Activated CD4-positive, alpha-beta T cell treated with anti-CD3 and anti-CD28 coated beads for 24 hours (primary cell): ENCODE measurements around the gene SLC51A.
"Not testable (repeated sequence)": the region's sequence is repeated elsewhere in the genome, so short reads cannot be mapped to it uniquely, and the experiment has no call there.

ENCODE experiments used
- DNase-seq, 2 donors: peaks; one replicate each; pipeline ENCODE4 v3.0.0-alpha.2; 2020; ENCODE audit warnings: low read depth in 2 of 2

SLC51A gene

GRCh38 chr3:196216089-196216564 is at the start of gene SLC51A:
TSS of gene SLC51A (plus strand) at chr3:196216534. CDS start at chr3:196216713, 179 bp downstream.
- no peak for DNase-seq

- DNase-seq: no peak
These were observed 49.6 kb upstream of the SLC51A start for GRCh38 chr3:196166741-196167140.

- no peak for DNase-seq
These were observed 47.4 kb upstream of the SLC51A start for GRCh38 chr3:196168808-196169391.

GRCh38 chr3:196169836-196170240 is 46.5 kb upstream of the SLC51A start:
- no peak for DNase-seq

GRCh38 chr3:196170296-196170695 is 46.0 kb upstream of the SLC51A start:
- not testable (repeated sequence) for DNase-seq

- no peak for DNase-seq
These were observed 41.7 kb upstream of the SLC51A start for GRCh38 chr3:196174652-196175051.

- no peak for DNase-seq
These were observed 41.2 kb upstream of the SLC51A start for GRCh38 chr3:196175116-196175625.

GRCh38 chr3:196175722-196176121 is 40.6 kb upstream of the SLC51A start:
- no peak for DNase-seq

- no peak for DNase-seq
These were observed 38.8 kb upstream of the SLC51A start for GRCh38 chr3:196177567-196177966.

GRCh38 chr3:196177967-196178366 is 38.4 kb upstream of the SLC51A start:
- DNase-seq: no peak

- DNase-seq: no peak
These were observed 37.3 kb upstream of the SLC51A start for GRCh38 chr3:196178993-196179379.

- peak; percentile 61 to 67 for DNase-seq
These were observed 36.7 kb upstream of the SLC51A start for GRCh38 chr3:196179380-196180308.

GRCh38 chr3:196180346-196180745 is 36.0 kb upstream of the SLC51A start:
- no peak for DNase-seq

- no peak for DNase-seq
These were observed 35.2 kb upstream of the SLC51A start for GRCh38 chr3:196181127-196181546.

- DNase-seq: not testable (repeated sequence)
These were observed 32.2 kb upstream of the SLC51A start for GRCh38 chr3:196184169-196184432.

- DNase-seq: no peak
These were observed 31.5 kb upstream of the SLC51A start for GRCh38 chr3:196184881-196185280.

- no peak for DNase-seq
These were observed 29.4 kb upstream of the SLC51A start for GRCh38 chr3:196186651-196187573.

- no peak for DNase-seq
These were observed 26.6 kb upstream of the SLC51A start for GRCh38 chr3:196189566-196190347.

GRCh38 chr3:196192036-196192523 is 24.3 kb upstream of the SLC51A start:
- peak in 1 of 2 donors; percentile 30 for DNase-seq

GRCh38 chr3:196192524-196193051 is 23.7 kb upstream of the SLC51A start:
- no peak for DNase-seq
